Activated CD4-positive, CD25-positive, alpha-beta regulatory T cell treated with anti-CD3 and anti-CD28 coated beads, Interleukin-2, amount 50 U/mL, for 24 hours (primary cell): Measurements from ENCODE around the gene CETP.
"Not testable (repeated sequence)": the region's sequence is repeated elsewhere in the genome, so short reads cannot be mapped to it uniquely, and the experiment has no call there.

Experiments used
- ATAC-seq, 2 donors: fragments of 150-1000 bp; cut with Tn5 transposase; one replicate each; pipeline ENCODE4 v1.10.0; 2021; ENCODE audit warnings: mild to moderate bottlenecking in 1 of 2, moderate library complexity in 1 of 2

The CETP gene

GRCh38 chr16:56934599-56935145 is 27.1 kb upstream of the CETP start:
- not testable (repeated sequence) for ATAC-seq

DNA sequence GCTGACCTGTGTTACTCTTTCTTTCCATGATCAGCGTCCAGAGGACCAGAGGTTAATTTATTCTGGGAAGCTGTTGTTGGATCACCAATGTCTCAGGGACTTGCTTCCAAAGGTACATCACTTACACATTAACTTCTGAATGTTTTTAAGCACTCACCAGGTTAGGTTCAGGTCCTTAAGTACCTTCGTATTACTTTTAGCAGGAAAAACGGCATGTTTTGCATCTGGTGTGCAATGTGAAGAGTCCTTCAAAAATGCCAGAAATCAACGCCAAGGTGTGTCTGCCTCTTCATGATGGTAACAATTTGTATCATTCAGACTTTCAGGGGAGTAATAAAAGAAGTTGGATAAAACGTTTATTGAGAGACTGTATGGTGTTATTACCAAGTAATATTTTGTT is 26.5 kb upstream of the CETP start:
- ATAC-seq = no peak

- ATAC-seq = no peak
These were observed 25.3 kb upstream of the CETP start for GRCh38 chr16:56936491-56936890.

GRCh38 chr16:56936950-56937349 is 24.8 kb upstream of the CETP start:
- ATAC-seq = no peak

DNA sequence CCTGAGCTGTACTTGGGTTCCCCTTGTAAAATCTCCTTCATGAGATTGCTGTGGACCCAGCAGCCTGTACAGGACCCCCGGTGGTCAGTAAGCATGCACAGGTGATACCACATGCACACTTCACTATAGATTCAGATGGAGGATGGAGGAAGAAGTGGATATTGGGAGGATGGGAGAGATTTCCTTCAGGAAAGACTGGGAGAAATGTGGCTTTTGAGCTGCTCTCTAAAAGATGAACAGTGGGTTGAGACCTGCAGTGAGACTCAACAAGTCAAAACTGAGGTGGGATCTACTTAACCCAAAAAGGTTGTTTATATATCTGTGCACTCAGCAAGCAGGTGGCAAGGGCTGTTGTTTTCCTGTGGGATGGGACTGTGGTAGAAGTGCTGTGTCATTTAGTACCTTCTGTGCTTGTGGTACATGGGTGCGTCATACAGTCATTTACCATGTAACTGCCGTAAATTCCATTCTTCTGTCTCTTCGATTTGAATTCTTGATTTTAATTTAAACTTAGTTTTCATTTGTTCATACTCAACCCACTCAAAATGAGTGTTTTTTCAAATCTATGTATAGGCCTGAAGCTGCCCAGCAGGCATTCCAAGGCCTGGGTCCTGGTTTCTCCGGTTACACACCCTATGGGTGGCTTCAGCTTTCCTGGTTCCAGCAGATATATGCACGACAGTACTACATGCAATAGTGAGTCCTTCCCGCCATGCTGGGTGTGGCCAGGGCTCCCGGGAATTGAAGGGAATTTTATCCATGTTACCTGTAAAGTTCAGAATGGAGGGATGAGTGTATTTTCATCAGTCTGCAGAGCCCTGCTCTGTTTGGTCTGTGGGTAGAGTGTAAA is 22.9 kb upstream of the CETP start:
- ATAC-seq = peak; percentile 92 to 94

GRCh38 chr16:56939801-56940200 is 21.9 kb upstream of the CETP start:
- no peak for ATAC-seq

DNA sequence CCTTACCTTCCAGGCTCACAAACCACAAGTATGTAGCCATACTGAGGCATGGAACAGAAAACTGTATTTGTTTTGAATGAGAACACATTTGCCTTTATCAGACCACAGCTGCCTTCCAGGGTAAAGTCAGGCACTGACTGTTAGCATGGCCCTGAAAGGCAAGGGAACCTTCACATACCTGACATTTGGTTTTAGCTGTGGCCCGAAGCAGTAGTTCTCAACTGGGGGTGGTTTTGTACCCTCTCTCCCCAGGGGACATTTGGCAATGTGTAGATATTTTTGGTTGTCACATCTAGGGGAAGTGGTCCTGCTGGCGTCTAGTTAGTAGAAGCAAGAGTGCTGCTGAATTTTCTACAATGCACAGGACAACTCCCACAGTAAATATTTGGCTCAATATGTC is 20.7 kb upstream of the CETP start:
- no peak for ATAC-seq

DNA sequence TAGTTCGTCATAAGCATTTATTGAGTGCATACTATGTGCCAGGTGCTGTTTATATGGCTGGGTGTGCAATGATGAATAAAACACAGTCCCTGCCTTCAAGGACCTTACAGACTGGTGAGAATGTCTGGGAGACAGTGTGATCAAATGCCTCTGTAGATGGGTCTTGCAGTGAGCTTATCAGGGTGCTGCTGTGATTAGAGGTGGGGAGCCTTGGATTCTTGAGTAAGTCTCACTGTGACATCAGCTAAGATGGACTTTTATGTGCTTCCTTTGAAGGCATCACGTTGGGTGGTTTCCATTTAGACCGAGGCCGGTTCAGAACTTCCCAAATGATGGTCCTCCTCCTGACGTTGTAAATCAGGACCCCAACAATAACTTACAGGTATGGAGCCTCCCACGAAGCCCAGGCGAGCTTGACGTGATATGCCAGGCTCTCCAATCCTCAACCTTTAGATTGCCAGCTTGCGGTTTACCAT is 19.9 kb upstream of the CETP start:
- no peak for ATAC-seq

DNA sequence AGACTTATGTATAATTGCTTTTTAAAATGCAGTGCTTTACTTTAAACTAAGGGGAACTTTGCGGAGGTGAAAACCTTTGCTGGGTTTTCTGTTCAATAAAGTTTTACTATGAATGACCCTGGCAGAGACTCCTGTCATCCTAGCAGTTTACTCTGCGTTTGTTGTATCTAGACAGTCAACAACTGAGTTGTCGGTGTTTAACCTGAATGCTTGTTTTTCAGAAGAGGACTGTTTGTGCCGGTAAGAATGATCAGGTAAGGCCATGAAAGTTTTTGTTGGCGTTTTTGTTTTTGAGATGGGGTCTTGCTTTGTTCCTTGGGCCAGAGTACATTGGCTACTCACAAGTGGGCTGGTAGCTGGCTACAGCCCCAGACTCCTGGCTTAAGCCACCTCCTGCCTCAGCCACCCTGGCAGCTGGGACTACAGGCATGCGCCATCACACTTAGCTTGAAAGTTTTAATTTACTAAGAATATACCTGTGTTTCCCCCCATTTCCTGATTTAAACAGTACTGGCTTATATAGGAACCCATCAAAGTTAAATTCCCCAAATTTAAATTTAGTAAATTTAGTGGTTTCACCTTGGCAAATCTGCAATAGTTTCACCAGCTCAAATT is 17.9 kb upstream of the CETP start:
- ATAC-seq = no peak

GRCh38 chr16:56944954-56945839 is 16.6 kb upstream of the CETP start:
- ATAC-seq = peak; percentile 92 to 93

DNA sequence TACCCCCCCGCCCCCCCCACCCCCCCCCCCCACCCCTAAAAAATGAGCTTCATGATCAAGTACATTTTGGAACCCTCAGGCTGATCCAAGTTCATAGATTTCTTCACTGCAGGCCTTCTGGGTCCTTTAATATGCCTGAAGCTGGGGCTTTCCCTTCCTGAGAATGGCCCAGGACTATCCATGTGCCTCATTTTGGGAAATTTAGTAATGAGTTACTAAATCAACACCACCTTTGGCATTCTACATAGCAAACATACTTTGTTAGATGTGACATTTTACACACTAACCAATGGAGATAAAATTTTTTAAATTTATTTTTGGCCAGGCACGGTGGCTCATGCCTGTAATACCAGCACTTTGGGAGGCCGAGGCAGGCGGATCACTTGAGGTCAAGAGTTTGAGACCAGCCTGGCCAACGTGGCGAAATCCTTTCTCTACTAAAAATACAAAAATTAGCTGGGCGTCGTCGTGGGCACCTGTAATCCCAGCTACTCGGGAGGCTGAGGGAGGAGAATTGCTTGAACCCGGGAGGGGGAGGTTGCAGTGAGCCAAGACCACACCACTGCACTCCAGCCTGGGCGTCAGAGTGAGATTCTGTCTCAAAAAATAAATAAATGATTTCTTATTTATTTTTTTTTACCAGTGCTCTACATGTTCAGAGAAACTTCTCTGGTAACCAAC is 15.8 kb upstream of the CETP start:
- no peak for ATAC-seq

GRCh38 chr16:56946767-56947603 is 14.8 kb upstream of the CETP start:
- ATAC-seq = no peak

DNA sequence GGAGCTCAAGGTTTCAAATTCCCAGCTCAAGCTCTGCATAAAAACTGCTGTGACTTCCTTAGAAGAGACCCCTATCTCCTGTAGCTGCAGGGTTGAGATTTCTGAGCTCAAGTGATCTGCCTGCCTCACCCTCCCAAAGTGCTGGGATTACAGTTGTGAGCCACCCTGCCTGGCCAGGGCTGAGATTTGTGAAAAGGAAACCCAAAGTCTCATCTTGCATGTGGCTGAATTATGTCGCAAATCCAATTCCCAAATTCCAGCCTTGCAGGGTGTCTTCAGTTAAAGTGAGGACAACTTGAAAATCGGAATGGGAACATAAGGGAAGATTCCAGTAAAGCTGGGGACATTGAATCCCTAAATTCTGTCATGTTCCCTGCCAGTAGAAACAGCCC is 14.2 kb upstream of the CETP start:
- no peak for ATAC-seq

GRCh38 chr16:56948234-56948633 is 13.5 kb upstream of the CETP start:
- no peak for ATAC-seq

DNA sequence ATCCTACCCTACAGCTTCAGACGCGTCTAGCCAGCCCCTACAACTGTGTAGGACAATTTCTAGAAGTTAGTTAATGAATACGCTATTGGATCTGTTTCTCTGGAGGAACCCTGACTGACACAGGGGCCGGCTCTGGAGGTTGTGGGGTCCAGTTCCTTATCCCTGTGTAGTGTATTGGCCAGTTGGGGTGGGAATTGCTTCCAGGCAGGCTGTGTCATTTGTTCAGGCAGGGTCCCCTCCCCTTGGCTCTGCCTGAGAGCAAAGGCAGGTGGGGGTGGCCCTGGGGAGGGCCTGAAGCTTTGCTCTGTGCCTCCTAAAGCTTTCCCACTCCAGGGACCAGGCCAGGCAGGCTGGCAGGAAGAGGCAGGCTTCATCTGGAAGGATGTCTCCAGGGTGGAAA is 11.7 kb upstream of the CETP start:
- ATAC-seq = no peak

- no peak for ATAC-seq
These were observed 11.3 kb upstream of the CETP start for GRCh38 chr16:56950455-56950854.

DNA sequence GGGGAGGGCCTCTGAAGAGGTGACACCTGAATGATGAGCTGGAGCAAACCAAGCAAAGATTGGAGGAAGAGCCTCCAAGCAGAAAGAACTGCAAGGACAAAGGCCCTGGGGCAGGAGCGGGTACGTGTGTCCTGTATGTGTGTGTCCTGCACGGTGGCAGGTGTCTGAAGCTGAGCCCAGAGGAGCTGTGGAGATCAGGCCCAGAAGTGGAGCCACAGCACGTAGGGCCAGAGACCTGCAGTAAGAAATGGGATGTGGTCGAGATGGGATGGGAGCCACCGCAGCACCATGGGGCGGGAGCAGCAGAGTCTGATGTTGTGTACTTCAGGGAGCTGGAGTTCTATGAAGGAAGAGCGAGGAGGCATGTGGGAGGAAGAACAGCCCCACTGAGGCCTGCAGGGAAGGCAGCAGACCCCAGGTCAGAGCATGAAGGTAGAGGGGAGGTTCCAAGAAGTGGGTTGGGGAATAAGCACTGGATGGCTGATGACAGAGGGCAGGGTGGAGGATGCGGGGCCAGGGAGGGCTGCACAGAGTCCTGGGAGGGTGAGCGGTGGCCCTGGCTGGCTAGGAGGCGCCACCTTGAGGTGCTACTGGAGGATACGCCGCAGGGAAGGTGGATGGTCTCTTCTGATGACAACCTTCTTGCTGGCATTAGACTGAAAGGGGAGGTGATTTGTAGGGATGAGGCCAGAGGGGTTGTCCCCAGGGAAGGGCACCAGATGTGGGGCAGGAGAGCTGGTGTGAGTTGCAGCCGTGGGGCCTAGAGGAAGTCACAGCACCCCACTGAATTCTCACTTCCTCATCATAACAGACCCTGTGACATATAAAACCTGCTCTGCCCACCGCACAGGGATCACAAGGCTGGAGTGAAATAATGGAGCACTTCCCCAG is 10.6 kb upstream of the CETP start:
- peak; percentile 90 for ATAC-seq

DNA sequence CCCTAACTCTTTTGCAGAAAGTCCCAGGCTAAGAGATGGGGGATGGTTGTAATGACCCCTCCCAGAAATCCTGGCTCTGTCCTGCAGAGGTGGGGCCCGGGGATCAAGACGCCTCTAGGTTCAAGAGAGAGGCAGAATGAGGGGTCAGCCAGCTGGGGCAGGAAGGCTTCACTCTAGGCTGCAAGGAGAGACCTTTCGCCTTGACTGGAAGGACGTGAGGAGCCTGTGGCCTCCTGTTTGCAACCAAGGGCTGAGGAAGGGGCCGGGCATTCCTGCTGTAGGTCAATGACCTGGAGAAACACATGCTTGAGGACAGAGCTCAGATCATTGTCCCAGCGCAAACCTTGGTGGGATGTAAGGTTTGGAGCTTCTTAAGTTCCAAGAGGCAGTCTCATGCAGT is 8.7 kb upstream of the CETP start:
- no peak for ATAC-seq

DNA sequence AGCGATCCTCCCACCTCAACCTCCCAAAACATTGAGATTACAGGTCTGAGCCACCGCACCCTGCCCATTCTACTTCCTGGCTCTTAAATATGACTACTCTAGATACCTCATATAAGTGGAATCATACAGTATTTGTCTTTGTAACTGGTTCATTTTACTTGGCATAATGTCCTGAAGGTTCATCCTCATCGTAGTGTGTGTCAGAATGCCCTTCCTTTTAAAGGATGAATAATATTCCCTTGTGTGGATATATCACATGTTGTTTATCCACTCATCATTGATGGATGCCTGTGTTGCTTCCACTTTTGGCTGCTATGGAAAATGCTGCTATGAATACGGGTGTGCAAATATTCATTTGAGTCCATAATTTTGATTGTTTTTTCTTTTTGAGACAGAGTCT is 5.7 kb upstream of the CETP start:
- no peak for ATAC-seq

GRCh38 chr16:56956756-56957155 is 5.0 kb upstream of the CETP start:
- no peak for ATAC-seq
